Right ventricle myocardium superior (tissue), 1 donor: ENCODE data around the gene HBS1L. TPM values are rescaled to one million over a fixed set of nuclear protein-coding genes. Genes with fewer than 3 reads are reported as not detected.

ENCODE experiments used
- ATAC-seq: fragments of 200-7000 bp; cut with Tn5 transposase; one replicate; pipeline ENCODE4 v1.9.1; 2020; ENCODE audit warnings: mild to moderate bottlenecking; ENCODE audit not compliant: poor library complexity
- DNase-seq: peaks from one replicate; pipeline ENCODE4 v3.0.0-alpha.2; 2020
- intact Hi-C: fragments of 100-400 bp; cut with DNase I; formaldehyde crosslinking; loops from one replicate; pipeline ENCODE4 v1.11.2; 2022
- total RNA-seq: library from RNA; stranded (reverse); fragmentation: NEBNext Ultra II Directional; extraction: Animal tissue kit (Norgen Biotek cat#: 25700); gene quantifications from one replicate; pipeline ENCODE4 v1.2.1, GENCODE V29; 2021
- donor health status: DM: no; HTN: yes; CAD: no; lungs with severe emphysema.

The HBS1L gene
- total RNA-seq, 1 donor from 2014 or later, result 89.0 TPM

DNA sequence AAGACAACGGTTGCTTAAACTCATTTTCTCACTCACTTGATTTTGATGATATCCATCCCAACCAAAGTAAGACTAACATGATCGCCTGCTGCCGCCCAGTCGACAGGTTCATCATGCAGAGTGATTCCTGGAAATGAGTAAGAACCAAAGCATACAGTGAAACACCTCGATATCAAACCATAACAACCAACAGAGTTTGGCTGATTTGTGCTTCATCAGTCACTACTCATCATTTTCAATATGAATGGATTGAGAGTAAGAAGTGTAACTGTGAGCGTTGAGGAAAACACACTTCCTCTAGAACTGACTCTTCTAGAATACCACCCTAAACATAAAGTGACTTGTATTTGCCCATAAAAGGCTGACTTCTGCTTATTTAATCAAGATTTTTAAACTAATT is 75.5 kb downstream of the HBS1L start:
- DNase-seq, result no peak
- ATAC-seq, result no peak

GRCh38 chr6:134974370-134974769 is 80.3 kb downstream of the HBS1L start:
- intact Hi-C loops, result no loop called here
- no peak for ATAC-seq
- DNase-seq, result no peak

More for the DNA sequence above, 75.5 kb downstream of the HBS1L start:
- intact Hi-C loops, result no loop called here

DNA sequence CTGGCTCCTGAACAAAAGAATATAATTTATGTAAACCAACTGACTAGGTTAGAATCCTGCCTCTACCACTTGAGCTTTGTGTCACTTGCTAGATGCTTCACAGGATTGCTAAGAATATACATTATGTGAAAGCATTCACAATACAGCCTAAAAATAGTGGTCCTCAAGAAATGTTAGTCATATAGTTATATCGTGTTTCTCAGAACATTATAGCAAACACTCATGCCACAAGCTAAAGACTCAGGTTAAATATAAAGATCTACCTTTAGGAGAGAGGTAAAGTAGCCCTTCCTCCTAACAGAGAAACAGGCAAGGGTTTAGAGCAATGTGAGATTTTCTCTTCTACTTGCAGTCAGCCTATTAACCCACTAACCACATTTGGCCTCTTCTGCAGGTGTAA is 86.9 kb downstream of the HBS1L start:
- intact Hi-C loops, result no loop called here
- DNase-seq, result no peak
- no peak for ATAC-seq

DNA sequence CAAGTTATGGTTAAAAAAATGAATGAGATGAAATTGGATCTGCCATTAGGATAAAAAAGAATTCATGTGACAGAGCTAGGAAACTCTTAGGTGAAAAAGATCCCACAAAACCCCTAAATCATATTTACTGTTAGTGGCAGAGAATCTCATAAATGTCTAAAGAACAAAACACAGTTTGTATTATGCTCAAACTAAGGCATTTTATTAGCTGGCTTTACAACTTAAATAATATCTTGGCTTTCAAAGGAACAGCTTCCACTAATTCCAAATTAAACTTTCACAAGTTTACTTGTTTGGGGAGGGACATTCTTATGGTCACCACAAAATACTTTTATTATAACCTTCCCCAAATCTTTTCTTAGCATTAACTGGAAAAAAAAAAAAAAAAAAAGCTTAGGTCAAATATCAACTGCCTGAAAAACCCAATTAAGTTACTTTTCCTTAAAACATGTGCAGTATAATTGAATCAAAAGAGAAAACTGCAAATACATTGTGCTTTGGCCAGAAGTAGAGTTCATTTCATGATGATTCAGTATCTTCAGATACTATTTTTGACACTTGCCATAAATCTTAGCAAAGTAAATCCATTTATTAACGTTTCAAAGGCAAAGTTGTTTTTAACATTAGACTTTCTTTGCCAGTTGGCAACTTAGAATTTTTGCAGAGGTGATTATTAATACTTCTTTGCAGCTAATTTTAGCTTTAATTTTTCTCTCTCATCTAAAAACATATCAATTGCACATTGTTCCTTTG is 90.0 kb downstream of the HBS1L start:
- ATAC-seq (no peak), DNase-seq (no peak)
- intact Hi-C loops, result no loop called here

DNA sequence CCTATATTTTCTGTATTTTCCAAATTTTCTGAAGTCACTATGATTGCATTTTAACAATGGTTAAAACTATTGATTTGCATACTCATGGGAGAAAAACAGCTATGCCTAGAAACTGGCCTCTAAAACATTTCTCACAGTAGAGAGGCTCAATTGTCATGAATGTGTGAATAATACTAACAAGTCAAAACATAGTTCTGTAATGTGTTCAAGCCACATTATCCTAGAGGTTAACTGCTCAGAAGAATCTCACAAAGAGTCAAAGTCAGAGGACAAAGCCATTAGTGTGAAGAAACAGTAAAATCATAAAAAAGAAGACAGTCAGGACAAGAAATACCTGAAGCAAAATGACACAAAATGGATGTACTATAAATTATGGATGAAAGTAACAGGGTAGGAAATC is 92.2 kb downstream of the HBS1L start:
- intact Hi-C loops, result no loop called here
- DNase-seq (no peak), ATAC-seq (no peak)

GRCh38 chr6:134961366-134961765 is 93.3 kb downstream of the HBS1L start:
- intact Hi-C loops, result no loop called here
- DNase-seq, result no peak
- ATAC-seq, result no peak

- ATAC-seq (no peak), DNase-seq (no peak)
- intact Hi-C loops, result no loop called here
These were observed 95.0 kb downstream of the HBS1L start for GRCh38 chr6:134959603-134960002.

GRCh38 chr6:134956676-134957075 is 97.9 kb downstream of the HBS1L start:
- ATAC-seq (no peak), DNase-seq (no peak)
- intact Hi-C loops, result no loop called here

- ATAC-seq (no peak), DNase-seq (no peak)
- intact Hi-C loops, result no loop called here
These were observed 98.6 kb downstream of the HBS1L start for GRCh38 chr6:134956032-134956431.

GRCh38 chr6:134954272-134955000 is 100.2 kb downstream of the HBS1L start:
- DNase-seq (no peak), ATAC-seq (no peak)
- intact Hi-C loops, result no loop called here

DNA sequence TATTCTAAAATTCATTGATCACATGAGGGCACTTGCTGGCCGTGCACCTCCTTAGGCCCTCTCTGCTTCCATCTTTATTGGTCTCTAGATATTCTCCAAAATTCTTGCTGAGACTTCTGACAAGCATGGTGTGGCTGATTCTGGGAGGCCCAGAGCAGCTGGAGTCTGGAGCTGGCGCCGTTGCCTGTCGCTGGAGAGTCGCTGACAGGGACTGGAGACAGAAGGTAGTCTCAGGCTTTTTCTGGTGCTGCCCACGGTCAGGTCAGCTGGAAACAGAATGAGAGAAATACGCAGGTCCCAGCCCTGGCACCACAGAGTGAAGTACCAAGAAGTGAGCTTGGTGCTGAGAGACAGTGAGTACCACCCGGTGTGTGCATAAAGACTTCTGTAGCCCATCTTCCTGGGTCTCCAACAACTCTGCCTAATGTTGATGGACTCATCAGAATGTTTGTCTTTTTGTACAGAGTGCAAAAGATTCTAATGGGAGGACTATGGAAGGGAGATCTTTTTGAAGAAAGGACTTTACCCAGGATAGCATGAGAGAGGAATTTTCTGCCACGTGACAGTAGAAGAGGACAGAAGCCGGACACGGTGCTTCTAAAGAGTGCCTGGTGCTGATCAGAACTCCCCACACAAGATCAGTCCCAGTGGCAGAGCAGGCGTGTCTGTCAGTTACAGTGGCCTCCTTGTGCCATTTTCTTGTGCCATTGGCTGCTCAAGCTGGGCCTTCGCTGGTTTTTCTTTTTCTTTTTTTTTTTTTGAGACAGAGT is 102.9 kb downstream of the HBS1L start:
- ATAC-seq, result no peak
- no peak for DNase-seq
- intact Hi-C loops, result no loop called here

DNA sequence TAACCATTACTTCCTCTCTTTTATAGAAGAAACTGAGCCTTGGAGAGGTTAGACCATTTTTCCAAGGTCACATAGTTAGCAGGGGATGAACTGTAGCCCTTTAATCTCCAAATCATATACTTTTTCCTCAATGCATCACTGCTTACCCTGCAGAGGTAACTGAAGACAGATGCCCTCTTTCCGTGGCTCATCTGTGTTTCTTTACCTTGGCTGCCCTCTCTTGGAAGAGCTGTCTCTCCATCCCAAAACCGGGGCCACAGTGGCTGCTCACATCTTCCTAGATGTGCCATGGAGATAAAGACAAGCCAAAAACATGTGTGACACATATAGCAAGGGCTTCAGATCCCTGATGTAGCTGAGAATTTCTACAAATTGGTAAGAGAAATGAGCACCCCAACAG is 104.1 kb downstream of the HBS1L start:
- no peak for ATAC-seq
- intact Hi-C loops, result no loop called here
- DNase-seq, result no peak

DNA sequence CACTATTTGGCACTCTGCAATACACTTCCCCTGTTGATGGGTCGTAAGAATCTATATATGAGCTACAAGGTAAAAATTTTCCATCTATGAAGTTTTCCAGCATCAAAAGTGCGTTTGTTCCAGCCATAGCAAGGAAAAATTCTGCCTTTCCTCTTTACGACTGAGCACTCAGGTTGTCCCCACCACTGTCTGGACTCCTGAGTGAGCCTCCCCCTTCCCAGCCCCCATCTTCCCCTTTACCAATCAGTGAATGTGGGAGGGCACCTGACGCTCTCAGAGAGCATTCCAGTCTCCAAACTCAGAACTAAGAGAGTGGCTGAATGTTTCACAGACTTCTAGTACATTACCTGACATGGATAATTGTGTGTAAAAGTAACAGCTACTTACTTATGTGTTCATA is 104.7 kb downstream of the HBS1L start, which contains the start of gene ALDH8A1:
ALDH8A1 (minus strand) TSS at position 175 of the 400 bp plus-strand sequence; CDS start at position 127, 48 bp downstream.
- intact Hi-C loops, result no loop called here
- DNase-seq (no peak), ATAC-seq (no peak)

DNA sequence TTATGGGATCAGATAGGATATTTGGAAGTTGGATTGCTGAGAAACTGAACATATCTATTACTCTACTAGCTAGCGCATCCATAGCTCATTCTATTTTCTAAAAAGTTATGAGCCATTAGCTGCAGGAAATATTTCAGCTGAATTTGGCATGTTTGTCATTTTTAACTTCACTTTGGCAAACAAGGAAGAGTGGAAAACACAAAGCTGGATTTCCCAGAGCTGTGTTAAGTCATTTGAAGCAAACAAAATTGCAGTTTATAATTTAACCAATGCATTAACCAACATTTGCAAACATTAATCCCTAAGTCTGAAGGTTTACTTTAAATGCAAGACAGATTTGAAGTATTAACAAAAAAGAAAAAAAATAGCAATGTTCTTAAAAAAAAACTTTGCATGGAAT is 105.9 kb downstream of the HBS1L start:
- DNase-seq (no peak), ATAC-seq (no peak)
- intact Hi-C loops, result no loop called here

GRCh38 chr6:134948142-134948541 is 106.5 kb downstream of the HBS1L start:
- no peak for DNase-seq
- no peak for ATAC-seq

GRCh38 chr6:134945045-134945444 is 109.6 kb downstream of the HBS1L start:
- no peak for DNase-seq
- no peak for ATAC-seq
- intact Hi-C loops, result no loop called here

More at GRCh38 chr6:134948142-134948541, 106.5 kb downstream of the HBS1L start:
- intact Hi-C loops, result no loop called here

- ATAC-seq, result no peak
- intact Hi-C loops, result no loop called here
- no peak for DNase-seq
These were observed 111.0 kb downstream of the HBS1L start for GRCh38 chr6:134943522-134944111.

DNA sequence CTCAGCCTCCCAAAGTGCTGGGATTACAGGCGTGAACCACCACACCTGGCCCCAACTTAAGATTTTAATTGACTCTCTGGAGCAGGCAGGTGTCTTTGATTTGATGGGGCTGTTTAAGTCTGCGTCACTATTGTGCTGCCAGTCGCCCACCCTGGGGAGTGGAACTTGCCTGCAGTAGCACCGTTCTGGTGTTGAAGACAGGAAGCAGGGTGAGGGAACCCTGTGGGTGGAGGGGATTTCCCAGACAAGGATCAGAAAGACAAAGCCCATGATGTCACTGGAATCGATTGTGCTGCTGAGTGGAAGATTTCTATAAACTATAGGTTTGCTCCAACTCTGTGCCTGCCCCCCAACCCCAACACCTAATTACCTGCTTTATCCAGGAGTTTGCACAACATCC is 115.7 kb downstream of the HBS1L start:
- no peak for ATAC-seq
- no peak for DNase-seq
- intact Hi-C loops, result loop anchor here (5.0 kb wide), 1 partner anchor 782 kb away; no protein-coding TSS in a partner anchor

DNA sequence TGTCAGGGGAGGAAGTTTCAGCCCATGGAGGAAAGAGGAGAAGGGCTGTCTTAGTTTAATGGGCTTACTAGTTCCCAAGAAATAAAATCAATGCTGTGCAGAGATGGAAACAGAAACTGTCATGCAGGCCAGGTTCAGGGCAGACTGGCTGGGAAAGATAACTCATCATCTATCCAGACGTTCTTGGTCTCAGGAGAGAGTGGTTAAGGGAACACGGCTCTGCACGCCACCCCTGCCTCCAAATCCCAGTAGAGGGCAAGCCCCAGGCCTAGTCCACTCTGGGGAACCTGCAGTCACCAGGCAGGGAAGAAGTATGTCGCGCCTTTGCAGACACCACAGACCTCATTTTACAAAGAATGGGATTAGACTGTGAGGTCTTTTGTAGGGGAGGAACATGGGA is 117.2 kb downstream of the HBS1L start:
- ATAC-seq, result no peak
- no peak for DNase-seq
- intact Hi-C loops, result loop anchor here (5.0 kb wide), 1 partner anchor 780 kb away; no protein-coding TSS in a partner anchor
